Measurements from ENCODE around the gene GORASP2.

DNA sequence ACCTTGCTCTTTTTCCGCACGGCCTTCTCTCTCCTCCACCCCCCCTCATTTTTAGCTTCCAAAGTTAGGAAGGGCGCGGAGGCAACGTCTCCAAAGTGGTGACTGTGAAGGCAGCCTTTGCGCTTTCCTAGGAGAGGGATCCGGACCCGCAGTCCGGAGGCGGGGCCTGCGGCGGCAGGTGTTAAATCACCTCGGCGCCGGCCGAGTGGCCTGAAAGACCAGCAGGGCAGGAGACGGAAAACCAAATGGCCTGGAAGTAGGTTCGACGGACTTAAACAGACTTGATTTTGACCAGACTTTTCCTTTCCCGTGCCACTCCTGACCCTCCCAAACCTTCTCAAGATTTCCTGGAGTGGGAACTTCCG lies 615 bp downstream of the GORASP2 start:
- no peak for TF ChIP-seq GABPA (IDR thresholded peaks at IDR 0.05; ENCODE audit: low read depth)
- TF ChIP-seq RXRA (IDR thresholded peaks at IDR 0.05; ENCODE audit: borderline replicate concordance, low read depth) = no peak
- TF ChIP-seq POLR2AphosphoS5 (IDR thresholded peaks at IDR 0.05; ENCODE audit: low read depth, low read length) = no peak
- no peak for TF ChIP-seq CTCF (IDR thresholded peaks at IDR 0.05)
- TF ChIP-seq RAD21 (IDR thresholded peaks at IDR 0.05; ENCODE audit: low read length) = no peak
- no peak for TF ChIP-seq IRF3 (IDR thresholded peaks at IDR 0.05; ENCODE audit: low read depth, low read length)
- no peak for TF ChIP-seq JUND (IDR thresholded peaks at IDR 0.05)
- TF ChIP-seq YY1 (IDR thresholded peaks at IDR 0.05; ENCODE audit: low read depth) = no peak
- no peak for TF ChIP-seq RFX5 (IDR thresholded peaks at IDR 0.05; ENCODE audit: low read length)
- TF ChIP-seq EZH2phosphoT487 (IDR thresholded peaks at IDR 0.05; ENCODE audit: borderline replicate concordance, low read depth) = no peak
